HL-60 (cell line): ENCODE data around the gene IFNA17.
"Not testable (repeated sequence)": the region's sequence is repeated elsewhere in the genome, so short reads cannot be mapped to it uniquely, and the experiment has no call there.

ENCODE experiments used
- DNase-seq, 2 experiments: peaks; one replicate each; pipeline ENCODE4 v3.0.0-alpha.2; 2010 to 2020; ENCODE audit warnings: low read depth in 1 of 2, low spot score in 1 of 2
- H3K27ac ChIP-seq: fragments of 250-450 bp; sonication (Bioruptor Pico); replicated peaks from 2 replicates; pipeline ENCODE4 v1.5.1; 2020; ENCODE audit warnings: mild to moderate bottlenecking, moderate library complexity
- H3K27me3 ChIP-seq: fragments of 250-450 bp; sonication (Bioruptor Pico); 2 replicates; pipeline ENCODE4 v1.5.1; 2021; ENCODE audit warnings: mild to moderate bottlenecking, moderate library complexity; ENCODE audit not compliant: insufficient read depth, poor library complexity, severe bottlenecking
- H3K4me3 ChIP-seq: replicated peaks from 2 replicates; pipeline ENCODE4 v1.5.1; 2011; ENCODE audit warnings: mild to moderate bottlenecking, control low read depth, low read length; ENCODE audit not compliant: insufficient read depth
- GABPA ChIP-seq: IDR thresholded peaks from 2 replicates; pipeline ENCODE4 v1.6.1; 2012; ENCODE audit warnings: low read depth
- POLR2AphosphoS5 ChIP-seq: IDR thresholded peaks from 2 replicates; pipeline ENCODE4 v1.6.1; 2012; ENCODE audit warnings: low read depth
- SPI1 ChIP-seq: IDR thresholded peaks from 2 replicates; pipeline ENCODE4 v1.6.1; 2012; ENCODE audit warnings: low read depth, mild to moderate bottlenecking, borderline replicate concordance
- TF ChIP-seq, protein P1 (sequence below): IDR thresholded peaks from one replicate; pipeline ENCODE4 v1.5.1; 2011; ENCODE audit warnings: low read length, control low read depth, inconsistent platforms; ENCODE audit not compliant: insufficient read depth
- TF ChIP-seq, protein P2 (sequence below): IDR thresholded peaks from 2 replicates; pipeline ENCODE4 v1.6.1; 2012; ENCODE audit warnings: low read depth; ENCODE audit not compliant: insufficient replicate concordance

IFNA17 gene

DNA sequence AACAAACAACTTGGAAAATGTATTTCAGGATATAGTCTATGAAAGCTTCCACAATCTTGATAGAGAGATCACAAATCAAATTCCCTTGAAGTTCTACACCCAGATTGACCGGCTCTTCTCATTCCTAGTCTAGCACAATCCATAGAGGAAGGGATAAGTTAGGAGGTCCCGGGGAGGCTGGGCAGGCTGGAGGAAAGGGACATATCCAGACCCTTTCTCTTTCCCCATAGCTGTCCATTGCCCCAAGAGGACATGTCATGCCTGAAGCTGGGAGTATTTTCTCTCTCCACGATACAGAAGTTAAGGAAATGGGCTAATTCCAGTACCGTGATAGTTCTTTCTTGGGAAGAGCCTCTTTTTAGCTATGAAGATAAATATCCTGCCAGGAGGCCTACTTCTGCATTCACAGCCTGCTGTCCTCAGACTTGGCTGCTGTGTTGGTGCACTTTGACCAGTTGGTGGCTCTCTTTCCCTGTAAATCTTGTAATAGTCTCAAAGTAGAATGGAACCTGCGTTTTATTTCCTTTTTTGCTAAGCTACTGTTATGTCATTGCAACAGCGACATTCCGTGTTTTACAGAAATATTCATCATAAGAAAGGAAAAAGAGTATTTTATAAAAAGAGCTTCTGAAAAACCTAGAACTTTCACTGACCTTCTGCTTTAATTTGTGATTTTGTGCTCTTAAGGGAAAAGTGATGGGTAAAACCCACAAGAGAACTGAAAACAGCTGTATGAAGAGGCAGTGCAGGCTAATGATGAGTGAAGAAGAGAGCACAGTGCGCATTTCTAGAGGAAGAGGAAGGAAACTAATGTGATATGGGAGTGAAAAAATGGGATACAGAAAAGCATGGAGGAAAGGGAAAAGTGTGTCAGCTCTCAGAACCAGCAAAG is 7.7 kb upstream of the IFNA17 start:
- TF ChIP-seq, protein P1, sequence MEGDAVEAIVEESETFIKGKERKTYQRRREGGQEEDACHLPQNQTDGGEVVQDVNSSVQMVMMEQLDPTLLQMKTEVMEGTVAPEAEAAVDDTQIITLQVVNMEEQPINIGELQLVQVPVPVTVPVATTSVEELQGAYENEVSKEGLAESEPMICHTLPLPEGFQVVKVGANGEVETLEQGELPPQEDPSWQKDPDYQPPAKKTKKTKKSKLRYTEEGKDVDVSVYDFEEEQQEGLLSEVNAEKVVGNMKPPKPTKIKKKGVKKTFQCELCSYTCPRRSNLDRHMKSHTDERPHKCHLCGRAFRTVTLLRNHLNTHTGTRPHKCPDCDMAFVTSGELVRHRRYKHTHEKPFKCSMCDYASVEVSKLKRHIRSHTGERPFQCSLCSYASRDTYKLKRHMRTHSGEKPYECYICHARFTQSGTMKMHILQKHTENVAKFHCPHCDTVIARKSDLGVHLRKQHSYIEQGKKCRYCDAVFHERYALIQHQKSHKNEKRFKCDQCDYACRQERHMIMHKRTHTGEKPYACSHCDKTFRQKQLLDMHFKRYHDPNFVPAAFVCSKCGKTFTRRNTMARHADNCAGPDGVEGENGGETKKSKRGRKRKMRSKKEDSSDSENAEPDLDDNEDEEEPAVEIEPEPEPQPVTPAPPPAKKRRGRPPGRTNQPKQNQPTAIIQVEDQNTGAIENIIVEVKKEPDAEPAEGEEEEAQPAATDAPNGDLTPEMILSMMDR: peak; percentile 11
- peak; percentile 5 to 48 for DNase-seq
- not testable (repeated sequence) for H3K27ac ChIP-seq, H3K27me3 ChIP-seq
- H3K4me3 ChIP-seq: 0 out of 2 replicates have a peak overlapping the region, but pooled peaks have one; percentile 4

DNA sequence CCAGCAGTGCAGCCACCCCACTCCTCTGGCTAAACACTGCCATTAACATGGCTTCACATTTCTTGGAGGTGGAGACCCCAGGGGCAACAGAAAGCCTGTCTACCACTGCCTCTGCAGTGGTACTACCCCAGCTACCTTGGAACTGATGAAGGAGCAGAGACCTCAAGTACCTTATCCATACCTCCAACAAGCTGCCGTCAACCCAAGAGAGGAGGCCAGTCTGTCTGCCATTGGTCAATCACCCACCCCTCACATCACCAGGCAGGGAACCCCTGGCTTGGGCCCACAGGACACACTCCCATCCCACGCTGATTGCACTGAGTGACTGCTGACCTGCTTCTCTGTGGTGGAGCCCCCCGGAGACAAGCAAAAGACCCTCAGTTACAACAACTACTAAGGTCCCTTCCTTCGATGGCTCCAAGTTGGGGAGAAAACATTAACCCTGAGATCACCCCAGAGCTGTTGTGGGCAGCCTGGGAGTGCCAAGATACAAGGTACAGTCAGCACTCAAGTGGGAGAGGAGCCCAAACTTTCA is 6.2 kb upstream of the IFNA17 start:
- no peaks in the 10 kb centered on the region for H3K27me3 ChIP-seq
- no peak for DNase-seq
- no peak overlapping the region for H3K4me3 ChIP-seq
- no peak for TF ChIP-seq POLR2AphosphoS5
- TF ChIP-seq, protein P2, sequence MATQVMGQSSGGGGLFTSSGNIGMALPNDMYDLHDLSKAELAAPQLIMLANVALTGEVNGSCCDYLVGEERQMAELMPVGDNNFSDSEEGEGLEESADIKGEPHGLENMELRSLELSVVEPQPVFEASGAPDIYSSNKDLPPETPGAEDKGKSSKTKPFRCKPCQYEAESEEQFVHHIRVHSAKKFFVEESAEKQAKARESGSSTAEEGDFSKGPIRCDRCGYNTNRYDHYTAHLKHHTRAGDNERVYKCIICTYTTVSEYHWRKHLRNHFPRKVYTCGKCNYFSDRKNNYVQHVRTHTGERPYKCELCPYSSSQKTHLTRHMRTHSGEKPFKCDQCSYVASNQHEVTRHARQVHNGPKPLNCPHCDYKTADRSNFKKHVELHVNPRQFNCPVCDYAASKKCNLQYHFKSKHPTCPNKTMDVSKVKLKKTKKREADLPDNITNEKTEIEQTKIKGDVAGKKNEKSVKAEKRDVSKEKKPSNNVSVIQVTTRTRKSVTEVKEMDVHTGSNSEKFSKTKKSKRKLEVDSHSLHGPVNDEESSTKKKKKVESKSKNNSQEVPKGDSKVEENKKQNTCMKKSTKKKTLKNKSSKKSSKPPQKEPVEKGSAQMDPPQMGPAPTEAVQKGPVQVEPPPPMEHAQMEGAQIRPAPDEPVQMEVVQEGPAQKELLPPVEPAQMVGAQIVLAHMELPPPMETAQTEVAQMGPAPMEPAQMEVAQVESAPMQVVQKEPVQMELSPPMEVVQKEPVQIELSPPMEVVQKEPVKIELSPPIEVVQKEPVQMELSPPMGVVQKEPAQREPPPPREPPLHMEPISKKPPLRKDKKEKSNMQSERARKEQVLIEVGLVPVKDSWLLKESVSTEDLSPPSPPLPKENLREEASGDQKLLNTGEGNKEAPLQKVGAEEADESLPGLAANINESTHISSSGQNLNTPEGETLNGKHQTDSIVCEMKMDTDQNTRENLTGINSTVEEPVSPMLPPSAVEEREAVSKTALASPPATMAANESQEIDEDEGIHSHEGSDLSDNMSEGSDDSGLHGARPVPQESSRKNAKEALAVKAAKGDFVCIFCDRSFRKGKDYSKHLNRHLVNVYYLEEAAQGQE: no peak
- no peak for TF ChIP-seq SPI1
- TF ChIP-seq GABPA: no peak
- no peak overlapping the region for H3K27ac ChIP-seq

DNA sequence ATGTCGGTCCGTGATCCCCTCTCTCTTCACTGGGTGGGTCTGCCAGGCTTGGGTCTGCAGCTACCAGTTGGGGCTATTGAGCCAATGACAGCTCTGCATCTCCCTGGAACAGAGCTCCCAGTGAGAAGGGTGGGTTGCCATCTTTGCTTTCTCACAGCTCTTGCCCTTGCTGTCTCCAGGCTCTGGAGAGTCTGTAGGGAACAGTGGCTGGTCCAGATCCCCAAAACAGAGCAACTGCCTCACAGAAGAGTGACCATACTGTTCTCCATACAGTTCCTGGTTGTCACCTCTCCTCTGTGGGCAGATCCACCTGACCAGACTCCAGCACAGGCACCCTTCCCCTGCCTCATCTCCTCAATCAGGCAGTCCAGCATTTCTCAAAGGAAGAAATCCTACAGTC is 5.2 kb upstream of the IFNA17 start:
- Histone ChIP-seq H3K4me3 (no peak overlapping the region), H3K27me3 (no peaks in the 10 kb centered on the region), H3K27ac (no peak overlapping the region)
- DNase-seq: no peak
- no peak for TF ChIP-seq GABPA

DNA sequence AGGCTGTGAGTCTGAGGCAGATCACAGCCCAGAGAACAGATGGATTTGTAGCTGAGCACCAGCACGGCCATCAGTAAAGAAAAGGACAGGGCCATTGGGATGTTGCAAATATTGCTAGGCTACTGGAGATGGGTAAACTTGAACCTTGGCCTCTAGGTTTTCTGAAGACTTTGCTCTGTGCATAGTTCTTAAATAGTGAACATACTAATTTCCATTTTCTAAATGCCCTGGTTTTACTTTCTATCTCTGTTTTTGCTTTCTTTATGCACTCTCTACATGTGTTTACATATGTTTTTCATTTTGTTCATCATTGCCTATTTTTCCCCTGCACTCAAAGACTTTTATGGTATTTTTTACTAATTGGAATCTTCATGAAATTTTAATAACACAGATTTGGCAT is 10.8 kb downstream of the IFNA17 start, which contains the start of gene IFNA16:
TSS of gene IFNA16 (minus strand) at position 101 of the 400 bp plus-strand sequence. CDS start at position 95, 6 bp downstream.
- H3K4me3 ChIP-seq, DNase-seq, H3K27me3 ChIP-seq, H3K27ac ChIP-seq: not testable (repeated sequence)

DNA sequence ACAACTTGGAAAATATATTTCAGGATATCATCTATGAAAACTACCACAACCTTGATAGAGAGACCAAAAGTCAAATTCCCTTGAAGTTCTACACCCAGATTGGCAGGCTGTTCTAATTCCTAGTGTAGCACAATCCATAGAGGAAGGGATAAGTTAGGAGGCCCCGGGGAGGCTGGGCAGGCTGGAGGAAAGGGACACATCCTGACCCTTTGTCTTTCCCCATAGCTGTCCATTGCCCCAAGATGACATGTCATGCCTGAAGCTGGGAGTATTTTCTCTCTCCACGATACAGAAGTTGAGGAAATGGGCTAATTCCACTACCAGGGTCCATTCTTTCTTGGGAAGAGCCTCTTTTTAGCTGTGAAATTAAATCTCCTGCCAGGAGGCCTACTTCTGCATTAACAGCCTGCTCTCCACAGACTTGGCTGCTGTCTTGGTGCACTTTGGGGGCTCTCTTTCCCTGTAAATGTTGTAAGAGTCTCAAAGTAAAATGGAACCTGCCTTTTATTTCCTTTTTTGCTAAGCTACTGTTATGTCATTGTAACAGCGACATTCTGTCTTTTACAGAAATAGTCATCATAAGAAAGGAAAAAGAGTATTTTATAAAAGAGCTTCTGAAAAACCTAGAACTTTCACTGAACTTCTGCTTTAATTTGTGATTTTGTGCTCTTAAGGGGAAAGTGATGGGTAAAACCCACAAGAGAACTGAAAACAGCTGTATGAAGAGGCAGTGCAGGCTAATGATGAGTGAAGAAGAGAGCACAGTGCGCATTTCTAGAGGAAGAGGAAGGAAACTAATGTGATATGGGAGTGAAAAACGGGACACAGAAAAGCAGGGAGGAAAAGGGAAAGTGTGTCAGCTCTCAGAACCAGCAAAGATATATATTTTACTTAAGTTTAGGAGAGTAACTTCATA is 14.4 kb downstream of the IFNA17 start:
- not testable (repeated sequence) for H3K27me3 ChIP-seq, H3K27ac ChIP-seq, DNase-seq, H3K4me3 ChIP-seq
- TF ChIP-seq, protein P1: peak; percentile 19

DNA sequence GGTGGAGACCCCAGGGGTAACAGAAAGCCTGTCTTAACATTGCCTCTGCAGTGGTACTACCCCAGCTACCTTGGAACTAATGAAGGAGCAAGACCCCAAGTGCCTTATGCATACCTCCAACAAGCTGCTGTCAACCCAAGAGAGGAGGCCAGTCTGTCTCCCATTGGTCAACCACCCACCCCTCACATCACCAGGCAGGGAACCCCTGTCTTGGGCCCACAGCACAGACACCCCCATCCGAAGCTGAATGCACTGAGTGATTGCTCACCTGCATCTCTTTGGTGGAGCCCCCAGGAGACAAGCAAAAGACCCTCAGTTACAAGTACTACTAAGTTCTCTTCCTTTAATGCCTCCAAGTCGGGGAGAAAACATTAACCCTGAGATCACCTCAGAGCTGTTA is 15.9 kb downstream of the IFNA17 start:
- not testable (repeated sequence) for DNase-seq, H3K27me3 ChIP-seq, H3K4me3 ChIP-seq, H3K27ac ChIP-seq

DNA sequence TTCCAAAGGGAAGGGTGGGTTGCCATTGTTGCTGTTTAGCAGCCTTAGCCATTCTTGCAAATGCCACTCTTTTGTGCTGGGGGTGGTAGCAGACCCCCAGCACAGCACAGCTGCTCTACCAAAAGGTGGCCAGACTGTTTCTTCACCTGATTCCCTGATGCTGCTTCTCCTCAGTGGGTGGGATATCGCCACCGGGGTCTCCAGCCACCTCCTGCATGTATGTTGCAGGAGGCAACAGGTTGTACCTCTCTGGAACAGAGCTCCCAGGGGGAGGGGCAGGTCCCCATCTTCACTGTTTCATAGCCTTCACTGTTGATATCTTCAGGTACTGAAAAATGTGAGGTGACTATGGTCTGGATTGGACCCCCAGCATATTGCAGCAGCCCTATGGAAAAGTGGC is 17.2 kb downstream of the IFNA17 start:
- not testable (repeated sequence) for DNase-seq, H3K27ac ChIP-seq, H3K27me3 ChIP-seq, H3K4me3 ChIP-seq
